ENCODE data around the gene TBCK.
"Not testable (repeated sequence)": the region's sequence is repeated elsewhere in the genome, so short reads cannot be mapped to it uniquely, and the experiment has no call there.

The TBCK gene

DNA sequence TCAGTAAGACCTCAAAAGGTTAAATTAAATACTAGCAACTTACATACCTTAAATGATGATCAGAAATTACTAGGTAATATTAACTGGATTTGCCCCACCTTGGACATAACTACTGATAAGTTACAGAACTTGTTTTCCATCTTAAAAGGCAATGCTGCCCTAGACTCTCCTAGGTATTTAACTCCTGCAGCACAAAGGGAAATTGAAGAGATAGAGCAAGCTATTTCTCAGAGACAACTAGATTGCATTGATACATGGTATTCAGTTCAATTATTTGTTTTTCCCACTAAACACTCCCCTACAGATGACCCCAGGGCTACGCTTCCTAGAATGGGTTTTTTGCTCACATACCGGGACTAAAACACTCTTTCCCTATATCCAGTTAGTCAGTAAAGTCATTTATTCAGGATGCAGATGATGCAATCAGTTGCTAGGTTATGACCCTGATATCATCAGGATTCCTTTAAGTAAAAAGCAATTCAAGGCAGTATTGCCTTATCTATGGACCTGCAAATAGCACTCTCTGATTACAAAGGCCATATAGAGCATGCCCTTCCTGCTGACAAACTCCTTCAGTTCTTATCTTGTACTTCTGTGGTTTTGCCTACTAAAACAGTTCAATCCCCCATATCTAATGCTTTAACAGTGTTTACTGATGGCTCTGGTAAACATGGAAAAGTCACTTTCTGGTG lies 204.1 kb downstream of the TBCK start:
- not testable (repeated sequence) for DNase-seq (ENCODE audit: low spot score)

DNA sequence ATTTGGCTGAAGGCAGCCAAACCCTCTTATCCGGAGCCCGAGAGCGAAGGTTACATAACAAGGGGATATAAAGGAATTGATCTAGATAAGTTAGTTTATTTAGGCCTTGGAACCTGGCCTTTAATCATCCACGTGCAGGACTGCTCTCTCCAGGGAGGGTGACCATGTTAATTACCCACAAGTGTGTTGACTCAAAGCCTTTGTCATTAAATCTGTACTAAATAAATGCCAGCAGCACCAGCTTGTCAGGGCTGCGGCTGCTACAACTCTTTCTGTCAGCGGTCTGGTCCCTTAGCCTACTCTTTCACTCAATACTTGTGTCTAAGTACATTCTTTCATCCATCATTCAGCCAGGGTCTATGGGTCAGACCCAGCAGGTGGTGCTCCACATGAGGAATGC lies 206.1 kb downstream of the TBCK start:
- no peak for DNase-seq (ENCODE audit: low spot score)

DNA sequence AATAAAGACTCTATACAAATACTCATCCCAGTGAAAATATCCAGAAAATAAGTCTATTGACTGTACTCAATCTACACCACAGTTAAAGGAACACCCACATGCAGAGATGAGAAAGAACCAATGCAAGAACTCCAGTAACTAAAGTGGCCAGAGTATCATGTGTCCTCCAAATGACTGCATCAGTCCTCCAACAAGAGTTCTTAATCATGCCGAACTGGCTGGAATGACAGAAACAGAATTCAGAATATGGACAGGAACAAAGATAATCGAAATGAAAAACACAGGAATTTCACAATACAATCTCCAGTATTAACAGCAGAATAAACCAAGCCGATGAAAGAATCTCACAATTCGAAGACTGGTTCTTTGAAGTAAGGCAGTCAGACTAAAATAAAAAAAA lies 210.3 kb downstream of the TBCK start:
- no peak for DNase-seq (ENCODE audit: low spot score)

DNA sequence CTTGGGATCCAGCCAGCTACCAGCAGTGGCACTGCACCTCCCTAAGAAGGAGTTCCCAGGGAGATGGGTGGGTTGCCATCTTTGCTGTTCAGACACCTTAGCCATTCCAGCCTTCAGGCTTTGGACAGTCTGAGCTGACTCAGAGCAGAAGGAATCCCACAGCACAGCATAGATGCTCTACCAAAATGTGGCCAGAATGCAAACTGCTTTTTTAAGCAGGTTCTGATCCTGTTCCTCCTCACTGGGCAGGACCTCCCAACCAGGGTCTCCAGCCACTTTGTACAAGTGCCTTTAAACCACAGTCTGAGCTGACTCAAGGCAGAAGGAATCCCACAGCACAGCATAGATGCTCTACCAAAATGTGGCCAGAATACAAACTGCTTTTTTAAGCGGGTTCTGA lies 211.7 kb downstream of the TBCK start:
- DNase-seq (ENCODE audit: low spot score) = no peak

DNA sequence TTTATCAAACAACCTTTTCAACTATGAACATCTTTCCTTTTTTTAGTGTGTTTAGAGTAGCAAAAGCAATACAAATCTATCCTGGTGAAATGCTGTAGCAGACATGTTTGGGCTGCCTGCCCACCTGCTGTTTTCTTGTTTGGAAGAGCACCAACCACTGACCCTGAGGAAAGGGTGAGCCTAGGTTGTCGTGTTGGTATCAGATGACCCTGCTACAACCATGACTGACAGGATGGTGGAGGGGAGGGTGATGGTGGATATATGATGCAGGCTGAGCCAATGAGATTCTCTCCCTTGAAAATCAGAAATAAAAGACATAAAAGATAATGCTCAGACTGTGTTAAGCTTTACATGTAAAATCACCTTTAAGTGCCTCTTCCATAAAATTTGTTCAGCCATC lies 219.6 kb downstream of the TBCK start:
- DNase-seq (ENCODE audit: low spot score) = no peak

DNA sequence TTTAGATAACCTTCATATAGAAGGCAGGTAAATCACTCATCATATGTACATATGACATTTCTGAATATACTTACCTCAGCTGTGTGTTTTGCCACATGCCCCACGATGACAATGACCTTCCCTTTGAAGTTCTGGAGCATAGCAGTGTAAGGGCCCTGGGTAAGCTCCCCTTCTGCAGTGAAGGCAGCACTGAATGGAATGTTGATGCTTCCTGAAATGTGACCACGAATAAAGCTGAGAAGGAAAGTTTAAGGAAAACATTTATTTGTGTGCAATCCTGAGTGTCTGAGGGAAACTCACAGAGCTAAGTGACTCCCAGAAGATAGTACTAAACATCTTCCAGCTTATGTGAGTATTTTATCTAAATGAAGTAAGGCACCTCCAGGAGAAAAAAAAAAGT lies 220.6 kb downstream of the TBCK start:
- DNase-seq (ENCODE audit: low spot score) = no peak

DNA sequence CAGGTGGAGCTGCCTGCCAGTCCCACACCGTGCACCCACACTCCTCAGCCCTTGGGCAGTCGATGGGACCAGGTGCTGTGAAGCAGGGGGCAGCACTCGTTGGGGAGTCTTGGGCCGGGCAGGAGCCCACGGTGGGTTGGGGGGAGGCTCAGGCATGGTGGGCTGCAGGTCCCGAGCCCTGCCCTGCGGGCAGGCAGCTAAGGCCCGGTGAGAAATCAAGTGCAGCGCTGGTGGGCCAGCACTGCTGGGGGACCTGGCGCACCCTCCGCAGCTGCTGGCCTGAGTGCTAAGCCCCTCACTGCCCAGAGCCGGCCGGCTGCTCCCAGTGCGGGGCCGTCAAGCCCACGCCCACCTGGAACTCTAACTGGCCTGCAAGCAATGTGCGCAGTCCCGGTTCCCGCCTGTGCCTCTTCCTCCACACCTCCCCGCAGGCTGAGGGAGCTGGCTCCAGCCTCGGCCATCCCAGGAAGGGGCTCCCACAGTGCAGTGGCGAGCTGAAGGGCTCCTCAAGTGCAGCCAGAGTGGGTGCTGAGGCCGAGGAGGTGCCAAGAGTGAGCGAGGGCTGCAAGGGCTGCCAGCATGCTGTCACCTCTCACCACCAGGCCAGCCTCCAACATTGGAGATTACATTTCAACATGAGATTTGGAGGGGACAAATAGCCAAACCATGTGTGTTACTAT lies 223.5 kb downstream of the TBCK start:
- DNase-seq (ENCODE audit: low spot score) = no peak

DNA sequence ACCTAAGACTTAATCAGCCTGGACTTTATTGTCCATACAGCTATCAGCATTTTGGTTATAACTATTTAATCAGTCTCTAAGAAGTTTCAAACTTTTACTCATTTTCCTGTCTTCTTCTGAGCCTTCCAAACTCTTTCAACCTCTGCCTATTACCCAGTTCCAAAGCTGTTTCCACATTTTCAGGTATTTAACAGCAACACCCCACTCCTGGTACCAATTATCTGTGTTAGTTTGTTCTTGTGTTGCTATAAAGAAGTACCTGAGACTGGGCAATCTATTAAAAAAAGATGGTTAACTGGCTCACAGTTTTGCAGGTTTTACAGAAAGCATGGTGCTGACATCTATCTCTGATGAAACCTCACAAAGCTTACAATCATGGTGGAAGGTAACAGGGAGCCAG lies 225.2 kb downstream of the TBCK start:
- no peak for DNase-seq (ENCODE audit: low spot score)

DNA sequence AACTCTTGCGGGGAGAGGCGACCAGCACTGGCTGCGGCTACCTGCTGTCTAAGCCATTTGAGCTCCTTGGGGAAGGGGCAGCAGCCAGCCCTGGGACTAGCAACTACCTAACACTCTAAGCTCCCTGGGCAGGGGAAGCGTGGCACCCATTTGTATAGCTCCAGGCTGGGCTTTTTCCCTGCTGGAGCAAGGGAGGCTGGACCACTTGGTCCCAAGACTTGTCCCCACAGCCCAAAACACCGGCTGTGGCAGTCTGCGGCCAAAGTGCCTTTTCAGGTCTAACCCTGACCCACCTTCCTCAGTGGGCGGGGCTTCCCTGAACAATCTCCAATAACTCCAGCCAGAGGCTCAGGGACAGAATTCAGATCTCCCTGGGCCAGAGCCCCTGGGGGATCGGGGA lies 232.9 kb downstream of the TBCK start:
- no peak for DNase-seq (ENCODE audit: low spot score)

DNA sequence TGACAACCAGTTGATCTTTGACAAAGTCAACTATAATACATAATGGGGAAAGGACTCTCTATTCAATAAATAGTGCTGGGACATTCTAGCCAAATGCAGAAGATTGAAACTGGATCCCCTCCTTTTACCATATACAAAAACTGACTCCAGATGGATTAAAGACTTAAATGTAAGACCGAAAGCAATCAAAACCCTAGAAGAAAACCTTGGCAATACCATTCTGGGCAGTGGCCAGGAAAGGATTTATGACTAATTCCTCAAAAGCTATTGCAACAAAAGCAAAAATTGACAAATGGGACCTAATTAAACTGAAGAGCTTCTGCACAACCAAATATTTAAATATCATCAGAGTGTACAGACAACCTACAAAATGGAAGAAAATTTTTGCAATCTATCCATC lies 235.6 kb downstream of the TBCK start:
- no peak for DNase-seq (ENCODE audit: low spot score)

DNA sequence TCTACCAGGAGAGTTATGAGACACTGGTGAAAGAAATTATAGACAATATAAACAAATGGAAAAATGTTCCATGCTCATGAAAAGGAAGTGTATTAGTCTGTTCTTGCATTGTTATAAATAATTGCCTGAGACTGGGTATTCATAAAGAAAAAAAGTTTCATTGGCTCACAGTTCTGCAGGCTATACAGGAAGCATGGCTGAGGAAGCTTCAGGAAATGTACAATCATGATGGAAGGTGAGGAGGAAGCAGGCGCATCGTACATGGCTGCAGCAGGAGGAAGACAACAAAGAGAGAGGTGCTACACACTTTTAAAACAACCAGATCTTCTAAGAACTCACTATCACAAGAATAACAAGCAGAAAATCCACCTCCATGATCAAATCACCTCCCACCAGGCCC lies 236.4 kb downstream of the TBCK start:
- DNase-seq (ENCODE audit: low spot score) = no peak

DNA sequence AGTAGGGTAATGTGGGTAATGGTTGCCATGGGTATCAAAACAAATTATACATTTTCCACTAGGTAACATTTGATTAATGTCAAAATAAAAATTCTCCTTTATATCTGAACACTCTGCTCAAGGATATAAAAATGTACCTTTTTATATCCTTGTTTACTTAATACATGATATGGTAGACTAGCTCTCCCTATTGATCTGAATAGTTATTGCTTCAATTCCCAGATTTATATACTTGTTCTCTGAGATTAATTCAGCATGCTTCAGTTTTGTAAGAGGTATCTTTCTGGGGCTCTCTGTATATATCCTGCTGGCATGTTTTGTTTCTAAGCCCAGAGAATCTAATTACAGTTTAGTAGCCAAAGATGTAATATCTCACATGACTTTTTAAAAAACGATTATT lies 251.0 kb downstream of the TBCK start:
- no peak for DNase-seq (ENCODE audit: low spot score)

DNA sequence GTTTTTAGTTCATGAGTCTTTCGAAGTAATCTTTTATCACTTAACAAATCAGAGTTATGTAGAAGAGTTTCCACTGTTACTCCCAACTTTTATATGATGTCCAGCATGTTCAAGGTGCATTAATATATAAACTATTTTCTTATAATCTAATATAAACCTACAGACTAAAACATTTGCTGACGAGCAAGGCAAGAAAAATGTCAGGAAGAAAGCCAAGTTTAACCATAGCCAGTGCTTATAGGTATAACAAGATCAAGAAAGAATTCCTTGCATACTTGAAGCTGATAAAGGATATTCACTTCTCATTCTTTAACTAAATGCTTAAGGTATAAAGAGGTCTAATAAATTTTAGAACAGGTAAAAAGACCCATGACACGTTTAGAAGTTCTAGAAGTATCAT lies 253.0 kb downstream of the TBCK start:
- DNase-seq (ENCODE audit: low spot score) = peak; percentile 14

DNA sequence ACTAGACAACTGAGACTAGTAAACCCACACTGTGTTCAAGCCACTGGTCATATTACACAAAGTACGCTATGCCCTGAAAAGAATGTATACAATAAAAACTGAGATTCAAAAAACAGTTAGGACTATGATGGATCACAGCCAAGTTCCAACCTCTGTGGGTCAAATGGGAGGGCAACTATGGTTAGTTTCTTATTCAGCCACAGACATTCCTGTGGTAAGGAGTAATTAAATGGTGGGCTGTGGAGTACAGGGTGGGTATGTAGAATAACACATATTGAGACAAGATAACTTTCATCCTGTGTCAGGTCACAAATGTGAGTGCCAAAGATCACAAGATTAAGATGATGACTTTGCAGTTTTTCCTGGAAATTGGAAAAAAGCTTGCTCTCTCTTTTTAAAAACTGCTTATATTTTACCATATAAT lies 253.5 kb downstream of the TBCK start:
- peak; percentile 69 for DNase-seq (ENCODE audit: low spot score)

DNA sequence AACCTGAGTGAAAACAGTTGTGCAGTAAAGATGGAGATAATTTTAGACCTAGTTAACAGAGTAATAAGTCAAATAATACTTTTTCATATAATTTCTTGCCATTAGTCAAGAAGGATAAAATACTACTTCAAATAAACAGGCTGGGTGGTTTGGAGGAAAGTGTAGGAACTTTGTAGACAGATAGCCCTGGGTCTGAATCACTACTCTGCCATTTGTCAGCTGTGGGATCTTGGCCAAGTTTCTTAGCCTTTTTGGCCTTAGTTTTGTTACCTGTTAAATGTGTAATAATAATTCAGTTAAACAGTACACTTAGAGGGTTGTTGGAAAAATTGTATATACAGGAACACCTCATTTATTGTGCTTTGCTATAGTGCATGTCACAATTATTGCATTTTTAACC lies 257.1 kb downstream of the TBCK start:
- no peak for DNase-seq (ENCODE audit: low spot score)

DNA sequence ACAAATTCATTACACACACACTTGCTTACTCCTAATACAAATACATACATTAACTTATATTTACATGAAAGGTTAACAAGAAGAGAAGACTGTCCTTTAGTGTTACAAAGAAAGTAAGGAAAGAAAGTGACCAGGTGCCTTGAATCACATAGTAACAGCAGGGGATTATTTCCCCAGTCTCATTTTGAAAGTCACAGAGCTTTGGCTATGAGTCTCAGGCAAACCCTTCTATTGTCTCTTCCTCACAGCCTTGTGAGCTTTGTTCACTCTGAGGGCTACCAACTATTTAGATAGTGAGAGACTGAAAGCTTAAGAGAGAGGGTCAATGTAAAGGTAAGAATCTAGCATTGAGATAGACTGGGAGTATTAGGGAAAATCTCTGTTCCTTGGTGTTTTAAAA lies 259.1 kb downstream of the TBCK start:
- DNase-seq (ENCODE audit: low spot score) = no peak

DNA sequence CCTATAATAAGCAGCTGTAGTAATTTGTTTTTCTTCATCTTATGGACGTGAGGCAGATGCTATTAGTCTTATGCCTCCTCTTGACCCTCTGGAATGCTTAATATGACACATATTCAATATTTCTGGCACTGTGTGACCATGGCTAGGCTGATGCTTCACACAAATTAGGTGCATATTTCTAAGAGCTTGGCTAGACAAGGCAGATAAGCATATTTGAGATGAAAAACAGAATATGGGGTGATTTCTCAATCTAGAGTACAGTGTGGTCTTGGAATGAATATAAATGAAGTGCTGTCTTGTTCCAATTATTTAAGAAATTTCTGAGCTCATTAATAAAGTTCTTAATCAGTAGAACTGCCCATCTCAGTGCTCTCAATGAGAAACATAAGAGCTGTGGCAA lies 264.5 kb downstream of the TBCK start:
- no peak for DNase-seq (ENCODE audit: low spot score)

DNA sequence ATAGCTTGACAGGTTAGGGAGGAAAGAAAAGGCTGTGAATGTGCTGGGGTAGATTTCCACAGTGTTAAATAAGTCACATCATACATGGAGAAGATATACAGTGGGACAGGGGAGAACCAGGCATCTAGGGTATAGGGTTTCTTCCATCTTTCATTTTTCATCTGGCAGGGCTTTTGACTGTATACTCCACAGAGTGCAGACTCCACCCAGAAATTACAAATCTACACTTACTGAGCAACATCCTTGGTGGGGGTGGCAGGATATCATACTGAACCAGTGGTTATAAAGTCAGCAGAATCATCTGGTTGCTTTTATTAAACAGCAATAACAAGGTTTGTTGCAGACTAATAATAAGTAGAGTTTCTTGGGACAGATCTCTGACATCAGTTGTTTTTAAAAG lies 266.5 kb downstream of the TBCK start:
- DNase-seq (ENCODE audit: low spot score) = no peak

DNA sequence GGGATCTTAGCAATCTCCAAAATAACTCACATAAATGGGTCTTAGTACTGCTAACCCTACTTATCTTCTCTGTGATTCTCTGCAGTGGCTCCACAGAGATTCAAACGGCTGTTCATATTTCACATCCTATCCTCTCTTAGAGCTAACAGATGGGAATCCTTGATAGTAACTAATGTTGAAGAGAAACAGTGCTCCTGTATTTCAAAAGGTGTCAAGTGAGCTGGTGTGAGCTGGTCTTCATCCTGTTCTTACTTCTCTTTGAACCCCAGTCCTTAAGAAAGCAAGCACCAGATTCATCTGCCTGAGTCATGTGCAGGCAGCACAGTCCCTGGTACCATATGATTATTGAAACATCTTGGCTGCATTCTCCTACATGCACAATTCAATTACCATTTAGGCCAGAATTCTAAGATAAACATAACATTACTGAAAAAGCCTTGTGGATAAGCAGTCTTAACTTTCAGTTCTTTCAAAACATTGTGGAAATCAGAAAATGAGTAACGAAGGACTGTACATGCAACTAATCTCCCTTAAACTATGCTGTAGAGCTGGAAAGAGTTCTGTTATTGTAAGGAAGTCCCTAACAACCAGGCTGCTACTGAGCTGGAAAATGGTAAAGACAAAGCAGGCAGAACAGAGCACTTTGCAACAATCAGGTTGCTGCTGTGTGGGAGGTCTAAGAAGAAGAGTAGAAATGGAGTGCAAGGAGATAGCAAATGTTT lies 267.6 kb downstream of the TBCK start:
- DNase-seq (ENCODE audit: low spot score) = no peak

DNA sequence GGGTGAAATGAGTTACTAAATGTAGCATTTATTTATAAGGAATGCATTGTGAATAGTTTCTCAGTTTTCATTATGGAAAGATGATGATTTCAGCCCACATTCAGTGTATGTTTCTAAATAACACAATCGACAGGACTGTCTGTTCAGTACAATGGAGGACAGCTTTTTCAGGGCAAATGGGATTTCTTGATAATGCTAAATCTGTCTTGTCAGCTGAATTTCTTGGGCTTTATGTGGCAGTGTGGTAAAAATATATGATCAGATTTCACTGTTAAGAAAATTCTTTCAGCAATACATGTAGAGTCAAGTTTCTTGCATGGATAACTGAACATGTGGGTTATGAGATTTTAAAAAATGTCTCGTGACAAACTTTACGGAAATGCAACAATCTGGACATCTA lies 269.9 kb downstream of the TBCK start:
- no peak for DNase-seq (ENCODE audit: low spot score)

DNA sequence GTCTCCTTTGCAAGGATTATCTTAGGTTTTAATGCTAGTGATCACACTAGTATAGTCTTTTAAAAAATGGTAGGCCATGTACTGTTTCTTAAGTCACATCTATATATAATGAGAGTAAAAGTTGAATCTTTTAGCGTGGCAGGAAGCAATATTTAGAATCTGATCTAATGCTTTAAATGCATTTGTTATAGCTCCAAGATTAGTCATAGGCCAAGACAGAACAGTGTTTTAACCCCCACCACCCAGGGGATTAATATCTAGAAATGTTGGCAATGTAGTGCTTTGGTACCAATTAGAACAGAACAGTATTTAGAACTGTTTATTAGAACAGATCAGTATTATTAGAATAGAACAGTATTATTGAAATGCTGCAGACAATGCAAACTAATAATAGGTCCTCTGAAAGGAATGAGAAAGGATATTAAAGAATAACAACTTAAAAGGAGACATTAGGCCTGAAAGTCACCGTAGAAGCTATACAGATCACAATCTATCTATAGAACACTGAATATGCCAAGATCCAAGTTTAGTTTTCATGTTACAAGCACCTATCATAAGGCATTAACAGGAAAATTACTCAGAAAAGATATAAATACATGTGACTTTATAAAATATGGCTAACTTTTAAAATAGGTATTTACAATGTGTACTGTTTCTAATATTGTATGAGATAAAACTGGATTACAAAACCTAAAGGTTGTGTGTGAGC lies 274.6 kb downstream of the TBCK start:
- no peak for DNase-seq (ENCODE audit: low spot score)

DNA sequence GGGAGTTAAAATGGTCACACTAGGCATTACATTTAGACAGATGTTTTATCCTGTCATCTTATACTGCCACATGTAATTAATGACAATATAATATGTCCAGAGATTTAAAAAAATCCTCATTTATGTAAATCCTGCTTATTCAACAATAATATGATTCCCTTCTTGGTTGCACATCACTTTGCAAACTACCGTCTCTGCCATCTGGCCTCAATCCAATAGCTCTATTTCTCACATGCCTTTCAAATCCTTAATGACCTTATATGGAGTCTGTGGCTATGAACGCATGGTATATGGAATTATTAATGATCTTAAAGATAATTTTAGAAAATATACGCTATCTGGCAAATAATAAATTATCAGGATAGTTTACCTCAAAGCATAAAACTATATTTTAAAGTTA lies 276.2 kb downstream of the TBCK start:
- DNase-seq (ENCODE audit: low spot score) = no peak

DNA sequence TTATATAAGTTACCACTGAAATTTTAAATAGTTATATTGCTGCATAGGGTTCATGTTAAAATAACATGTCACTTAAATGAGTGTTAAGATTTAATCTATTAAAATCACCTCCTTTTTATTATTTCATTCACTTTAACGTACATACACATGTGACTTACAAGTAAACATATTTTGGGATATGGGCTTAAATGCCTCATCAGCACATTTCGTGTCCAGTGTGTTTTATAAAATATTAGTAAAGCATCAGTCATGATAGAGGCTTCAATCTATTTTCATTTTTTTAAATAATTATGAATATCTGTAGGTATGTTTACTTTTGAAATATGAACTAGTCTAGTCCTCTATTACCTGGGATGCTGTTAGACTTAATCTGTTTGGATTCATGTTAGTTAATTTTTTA lies 277.1 kb downstream of the TBCK start:
- DNase-seq (ENCODE audit: low spot score) = no peak

Data from LoVo (cell line).